ENCODE data around the gene PLA2G2D.

GRCh38 chr1:20093303-20093702 is 26.0 kb downstream of the PLA2G2D start:
- no peak for TF ChIP-seq POLR2A (IDR thresholded peaks at IDR 0.05; ENCODE audit: low read depth)
- TF ChIP-seq CTCF (IDR thresholded peaks at IDR 0.05): no peak
- no peak for TF ChIP-seq POLR2AphosphoS5 (IDR thresholded peaks at IDR 0.05)
- TF ChIP-seq EP300 (IDR thresholded peaks at IDR 0.05): no peak

Measured in esophagus muscularis mucosa (tissue), 4 donors.